Brain microvascular endothelial cell (primary cell): Measurements from ENCODE around the gene TMEM203.

Experiments used
- DNase-seq: peaks from one replicate; pipeline ENCODE4 v3.0.0-alpha.2; 2020
- H3K27ac ChIP-seq: fragments of 250-450 bp; sonication (Bioruptor Pico); 2 replicates; pipeline ENCODE4 v1.5.1; 2020; ENCODE audit warnings: mild to moderate bottlenecking, moderate library complexity
- H3K27me3 ChIP-seq: fragments of 250-450 bp; sonication (Bioruptor Pico); replicated peaks from 2 replicates; pipeline ENCODE4 v1.5.1; 2020; ENCODE audit warnings: mild to moderate bottlenecking
- H3K36me3 ChIP-seq: fragments of 250-450 bp; sonication (Bioruptor Pico); replicated peaks from 2 replicates; pipeline ENCODE4 v1.5.1; 2020; ENCODE audit warnings: mild to moderate bottlenecking
- H3K4me3 ChIP-seq: 2 replicates; pipeline ENCODE4 v1.5.1; 2011; ENCODE audit warnings: low read depth, mild to moderate bottlenecking, control low read depth, low read length, moderate library complexity
- CTCF ChIP-seq: IDR thresholded peaks from 2 replicates; pipeline ENCODE4 v1.5.1; 2011; ENCODE audit warnings: low read depth, mild to moderate bottlenecking, moderate library complexity, low read length, control low read depth, inconsistent platforms; ENCODE audit errors: missing control alignments
- in situ Hi-C: cut with HindIII; loops from 2 replicates; pipeline ENCODE4 v1.10.0; 2017; ENCODE audit warnings: low sequenced_read_pairs, low pct_ligation_motif_present

TMEM203 gene

GRCh38 chr9:137218754-137219271 is 13.4 kb upstream of the TMEM203 start:
- peak; percentile 67 for DNase-seq
- TF ChIP-seq CTCF, result no peak
- in situ Hi-C loops, result no loop called here
- Histone ChIP-seq H3K4me3 (no peak overlapping the region), H3K27me3 (no peaks in the 10 kb centered on the region), H3K27ac (no peak overlapping the region), H3K36me3 (peaks cover 2% of the 10 kb centered on the region)

GRCh38 chr9:137218212-137218753 is 12.8 kb upstream of the TMEM203 start:
- Histone ChIP-seq H3K36me3 (peaks cover 2% of the 10 kb centered on the region), H3K4me3 (no peak overlapping the region), H3K27ac (no peak overlapping the region), H3K27me3 (no peaks in the 10 kb centered on the region)
- TF ChIP-seq CTCF, result no peak
- DNase-seq, result no peak
- in situ Hi-C loops, result no loop called here

GRCh38 chr9:137217276-137218211 is 12.1 kb upstream of the TMEM203 start:
- TF ChIP-seq CTCF, result no peak

GRCh38 chr9:137216188-137216965 is 10.9 kb upstream of the TMEM203 start:
- DNase-seq, result no peak
- Histone ChIP-seq H3K27me3 (no peaks in the 10 kb centered on the region), H3K36me3 (peaks cover 2% of the 10 kb centered on the region), H3K4me3 (no peak overlapping the region), H3K27ac (no peak overlapping the region)
- TF ChIP-seq CTCF, result no peak
- in situ Hi-C loops, result no loop called here

More at GRCh38 chr9:137217276-137218211, 12.1 kb upstream of the TMEM203 start:
- DNase-seq, result no peak
- Histone ChIP-seq H3K27me3 (no peaks in the 10 kb centered on the region), H3K4me3 (no peak overlapping the region), H3K27ac (no peak overlapping the region), H3K36me3 (peaks cover 2% of the 10 kb centered on the region)
- in situ Hi-C loops, result no loop called here

GRCh38 chr9:137215196-137215986 is 9.9 kb upstream of the TMEM203 start:
- Histone ChIP-seq H3K36me3 (peaks cover 2% of the 10 kb centered on the region), H3K4me3 (no peak overlapping the region), H3K27me3 (no peaks in the 10 kb centered on the region), H3K27ac (no peak overlapping the region)
- TF ChIP-seq CTCF, result no peak
- no peak for DNase-seq
- in situ Hi-C loops, result no loop called here
